Panc1 (cell line): ENCODE measurements around the gene NFIB. TPM values are rescaled to one million over a fixed set of nuclear protein-coding genes. Genes with fewer than 3 reads are reported as not detected.

Experiments used
- ATAC-seq: fragments of 200-7000 bp; cut with Tn5 transposase; 2 replicates; pipeline ENCODE4 v1.9.1; 2020; ENCODE audit warnings: mild to moderate bottlenecking, moderate library complexity
- BruUV-seq: library from RNA; stranded (reverse); fragments of 400-500 nt; replicated peaks from 2 replicates; lab custom pipeline; 2021; lab: Mats Ljungman, UMichigan
- CTCF ChIA-PET: fragments of 300-600 bp; sonication (Branson Sonifier 250); formaldehyde crosslinking; loops from one replicate; lab custom pipeline; 2022; ENCODE audit warnings: antibody characterized with exemption; lab: Charles Lee
- POLR2A ChIA-PET: fragments of 300-600 bp; sonication (Branson Sonifier 250); formaldehyde crosslinking; loops from one replicate; lab custom pipeline; 2022; ENCODE audit warnings: antibody characterized with exemption; lab: Charles Lee
- DNase-seq: peaks from one replicate; pipeline ENCODE4 v3.0.0-alpha.2; 2010; ENCODE audit warnings: low read depth, low spot score
- H3K27ac ChIP-seq: 2 replicates; pipeline ENCODE4 v1.5.1; 2011; ENCODE audit warnings: mild to moderate bottlenecking, low read length, inconsistent platforms
- H3K27me3 ChIP-seq: fragments of 200-500 bp; sonication (Bioruptor generic); 2 replicates; pipeline ENCODE4 v1.6.0; 2014; ENCODE audit warnings: low read length, inconsistent platforms; ENCODE audit not compliant: control insufficient read depth, insufficient read depth
- H3K36me3 ChIP-seq: fragments of 200-500 bp; sonication (Bioruptor generic); 2 replicates; pipeline ENCODE4 v1.5.1; 2014; ENCODE audit warnings: inconsistent platforms, mild to moderate bottlenecking, low read length, moderate library complexity; ENCODE audit not compliant: control insufficient read depth, insufficient read depth
- H3K4me1 ChIP-seq: 2 replicates; pipeline ENCODE4 v1.5.1; 2011; ENCODE audit warnings: inconsistent platforms, mild to moderate bottlenecking, low read length, moderate library complexity; ENCODE audit not compliant: control insufficient read depth, insufficient read depth
- H3K4me3 ChIP-seq, 2 experiments: 2 replicates each; pipeline ENCODE4 v1.5.1; 2011 to 2012; ENCODE audit warnings: low read depth in 2 of 2, low read length in 2 of 2, mild to moderate bottlenecking in 2 of 2, inconsistent platforms in 1 of 2, moderate library complexity in 1 of 2
- H3K9me3 ChIP-seq: fragments of 200-500 bp; sonication (Bioruptor generic); 2 replicates; pipeline ENCODE4 v1.5.1; 2014; ENCODE audit warnings: low read depth, mild to moderate bottlenecking, inconsistent platforms, low read length, moderate library complexity; ENCODE audit not compliant: control insufficient read depth, insufficient read depth
- POLR2AphosphoS5 ChIP-seq: IDR thresholded peaks from 2 replicates; pipeline ENCODE4 v1.6.1; 2012; ENCODE audit warnings: mild to moderate bottlenecking, low read depth, low read length, moderate library complexity
- SIN3A ChIP-seq: IDR thresholded peaks from 2 replicates; pipeline ENCODE4 v1.6.1; 2012; ENCODE audit warnings: low read depth, mild to moderate bottlenecking, low read length, moderate library complexity, borderline replicate concordance; ENCODE audit not compliant: insufficient read depth
- TCF7L2 ChIP-seq: IDR thresholded peaks from 2 replicates; pipeline ENCODE4 v1.6.1; 2011; ENCODE audit warnings: mild to moderate bottlenecking, low read depth, low read length, inconsistent platforms
- in situ Hi-C: cut with HindIII; loops from 2 replicates; pipeline ENCODE4 v1.10.0; 2016; ENCODE audit warnings: low sequenced_read_pairs, low pct_unique_long_range_greater_than_20kb
- intact Hi-C: fragments of 100-400 bp; cut with micrococcal nuclease; formaldehyde crosslinking; loops from one replicate; pipeline ENCODE4 v1.10.0; 2022; ENCODE audit not compliant: unreplicated experiment
- total RNA-seq: library from RNA; stranded (reverse); gene quantifications from one replicate; pipeline ENCODE4 v1.2.1, GENCODE V29; 2021; ENCODE audit not compliant: unreplicated experiment
- TF ChIP-seq, protein P1 (sequence below), 2 experiments: IDR thresholded peaks; 2 replicates each; pipeline ENCODE4 v1.6.1; 2011 to 2012; ENCODE audit warnings: low read depth in 2 of 2, control low read depth in 1 of 2, low read length in 1 of 2, mild to moderate bottlenecking in 1 of 2, moderate library complexity in 1 of 2; ENCODE audit not compliant: insufficient read depth in 1 of 2
- TF ChIP-seq, protein P2 (sequence below): fragments of 450-650 bp; IDR thresholded peaks from 2 replicates; pipeline ENCODE4 v1.5.1; 2017; ENCODE audit warnings: mild to moderate bottlenecking

The NFIB gene
- total RNA-seq, 1 experiment from 2014 or later = 26.7 TPM

- Histone ChIP-seq H3K27me3 (no peaks in the 10 kb centered on the region), H3K4me1 (no peaks in the 10 kb centered on the region), H3K36me3 (no peaks in the 10 kb centered on the region), H3K27ac (no peak overlapping the region), H3K9me3 (no peaks in the 10 kb centered on the region), H3K4me3 (no peak overlapping the region)
- DNase-seq (no peak), ATAC-seq (no peak)
- TF ChIP-seq, protein P1, sequence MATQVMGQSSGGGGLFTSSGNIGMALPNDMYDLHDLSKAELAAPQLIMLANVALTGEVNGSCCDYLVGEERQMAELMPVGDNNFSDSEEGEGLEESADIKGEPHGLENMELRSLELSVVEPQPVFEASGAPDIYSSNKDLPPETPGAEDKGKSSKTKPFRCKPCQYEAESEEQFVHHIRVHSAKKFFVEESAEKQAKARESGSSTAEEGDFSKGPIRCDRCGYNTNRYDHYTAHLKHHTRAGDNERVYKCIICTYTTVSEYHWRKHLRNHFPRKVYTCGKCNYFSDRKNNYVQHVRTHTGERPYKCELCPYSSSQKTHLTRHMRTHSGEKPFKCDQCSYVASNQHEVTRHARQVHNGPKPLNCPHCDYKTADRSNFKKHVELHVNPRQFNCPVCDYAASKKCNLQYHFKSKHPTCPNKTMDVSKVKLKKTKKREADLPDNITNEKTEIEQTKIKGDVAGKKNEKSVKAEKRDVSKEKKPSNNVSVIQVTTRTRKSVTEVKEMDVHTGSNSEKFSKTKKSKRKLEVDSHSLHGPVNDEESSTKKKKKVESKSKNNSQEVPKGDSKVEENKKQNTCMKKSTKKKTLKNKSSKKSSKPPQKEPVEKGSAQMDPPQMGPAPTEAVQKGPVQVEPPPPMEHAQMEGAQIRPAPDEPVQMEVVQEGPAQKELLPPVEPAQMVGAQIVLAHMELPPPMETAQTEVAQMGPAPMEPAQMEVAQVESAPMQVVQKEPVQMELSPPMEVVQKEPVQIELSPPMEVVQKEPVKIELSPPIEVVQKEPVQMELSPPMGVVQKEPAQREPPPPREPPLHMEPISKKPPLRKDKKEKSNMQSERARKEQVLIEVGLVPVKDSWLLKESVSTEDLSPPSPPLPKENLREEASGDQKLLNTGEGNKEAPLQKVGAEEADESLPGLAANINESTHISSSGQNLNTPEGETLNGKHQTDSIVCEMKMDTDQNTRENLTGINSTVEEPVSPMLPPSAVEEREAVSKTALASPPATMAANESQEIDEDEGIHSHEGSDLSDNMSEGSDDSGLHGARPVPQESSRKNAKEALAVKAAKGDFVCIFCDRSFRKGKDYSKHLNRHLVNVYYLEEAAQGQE (IDR thresholded peaks at IDR 0.05; ENCODE audit: insufficient read depth in 1 of 2, low read depth in 2 of 2, low read length in 1 of 2) = no peak
- TF ChIP-seq SIN3A (no peak), TCF7L2 (no peak), POLR2AphosphoS5 (no peak)
- TF ChIP-seq, protein P2, sequence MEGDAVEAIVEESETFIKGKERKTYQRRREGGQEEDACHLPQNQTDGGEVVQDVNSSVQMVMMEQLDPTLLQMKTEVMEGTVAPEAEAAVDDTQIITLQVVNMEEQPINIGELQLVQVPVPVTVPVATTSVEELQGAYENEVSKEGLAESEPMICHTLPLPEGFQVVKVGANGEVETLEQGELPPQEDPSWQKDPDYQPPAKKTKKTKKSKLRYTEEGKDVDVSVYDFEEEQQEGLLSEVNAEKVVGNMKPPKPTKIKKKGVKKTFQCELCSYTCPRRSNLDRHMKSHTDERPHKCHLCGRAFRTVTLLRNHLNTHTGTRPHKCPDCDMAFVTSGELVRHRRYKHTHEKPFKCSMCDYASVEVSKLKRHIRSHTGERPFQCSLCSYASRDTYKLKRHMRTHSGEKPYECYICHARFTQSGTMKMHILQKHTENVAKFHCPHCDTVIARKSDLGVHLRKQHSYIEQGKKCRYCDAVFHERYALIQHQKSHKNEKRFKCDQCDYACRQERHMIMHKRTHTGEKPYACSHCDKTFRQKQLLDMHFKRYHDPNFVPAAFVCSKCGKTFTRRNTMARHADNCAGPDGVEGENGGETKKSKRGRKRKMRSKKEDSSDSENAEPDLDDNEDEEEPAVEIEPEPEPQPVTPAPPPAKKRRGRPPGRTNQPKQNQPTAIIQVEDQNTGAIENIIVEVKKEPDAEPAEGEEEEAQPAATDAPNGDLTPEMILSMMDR = no peak
- ChIA-PET POLR2A (no interaction called here), CTCF (no interaction called here)
- in situ Hi-C loops = no loop called here
- no TSS peak for BruUV-seq
- intact Hi-C loops = no loop called here
These were observed 11.2 kb upstream of the NFIB start for GRCh38 chr9:14325147-14325546.

DNA sequence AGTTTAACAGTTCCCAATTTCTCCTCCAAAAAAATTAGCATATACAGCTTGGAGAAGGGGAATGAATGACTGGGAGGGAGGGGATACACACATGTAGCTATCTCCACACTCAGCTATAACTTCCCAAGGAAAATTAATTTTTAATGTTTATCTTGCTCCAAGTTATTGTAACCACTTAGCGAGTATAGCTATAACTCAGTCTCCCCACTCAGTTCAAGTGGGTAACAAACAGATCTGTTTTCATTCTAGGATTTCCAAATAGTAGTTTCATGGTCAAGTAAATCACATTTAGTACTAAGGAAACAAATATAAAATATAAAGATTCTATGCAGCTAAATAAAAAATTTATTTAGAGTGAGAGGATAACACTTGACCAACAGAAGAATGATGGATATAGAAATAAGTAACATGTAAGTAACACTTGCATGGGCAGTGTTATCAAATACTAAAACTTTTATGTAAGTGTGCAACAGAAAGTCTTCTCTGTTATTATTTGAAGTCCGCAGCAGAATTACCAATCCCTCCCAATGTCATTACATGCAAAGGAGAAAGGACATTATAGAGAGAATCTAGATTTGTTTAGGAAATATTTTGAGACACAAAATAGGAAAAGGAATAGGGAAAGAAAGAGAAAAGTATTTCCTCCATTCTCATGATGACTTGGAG lies 10.2 kb upstream of the NFIB start:
- DNase-seq = no peak
- CTCF ChIA-PET = no interaction called here
- TF ChIP-seq TCF7L2 (no peak), SIN3A (no peak), POLR2AphosphoS5 (no peak)
- TF ChIP-seq, protein P1 (IDR thresholded peaks at IDR 0.05; ENCODE audit: insufficient read depth in 1 of 2, low read depth in 2 of 2, low read length in 1 of 2) = no peak
- TF ChIP-seq, protein P2 = no peak
- no peak overlapping the region for H3K4me3 ChIP-seq
- no peaks in the 10 kb centered on the region for H3K36me3 ChIP-seq
- H3K4me1 ChIP-seq = no peaks in the 10 kb centered on the region; the same call in 1 of the 2 replicates
- in situ Hi-C loops = no loop called here
- H3K9me3 ChIP-seq = no peaks in the 10 kb centered on the region
- no peak overlapping the region for H3K27ac ChIP-seq
- intact Hi-C loops = no loop called here
- POLR2A ChIA-PET = no interaction called here
- no peak for ATAC-seq
- BruUV-seq = no TSS peak
- H3K27me3 ChIP-seq = no peaks in the 10 kb centered on the region
